SK-N-SH treated with all-trans-retinoic acid at 6 μM for 48 hours (cell line): ENCODE results near the gene DHRS4.

Experiments used
- ATAC-seq: fragments of 200-7000 bp; cut with Tn5 transposase; 3 replicates; pipeline ENCODE4 v1.9.1; 2020; ENCODE audit warnings: mild to moderate bottlenecking, moderate library complexity
- BACH2 ChIP-seq: fragments of 250-450 bp; sonication (Bioruptor Pico); IDR thresholded peaks from 2 replicates; pipeline ENCODE4 v1.9.0; 2021; ENCODE audit warnings: mild to moderate bottlenecking, borderline replicate concordance
- ESRRG ChIP-seq: fragments of 250-450 bp; sonication (Bioruptor Pico); IDR thresholded peaks from 2 replicates; pipeline ENCODE4 v1.6.1; 2021; ENCODE audit warnings: mild to moderate bottlenecking
- GLIS3 ChIP-seq: fragments of 250-450 bp; sonication (Bioruptor Pico); IDR thresholded peaks from 2 replicates; pipeline ENCODE4 v1.5.0; 2020; ENCODE audit warnings: mild to moderate bottlenecking, moderate library complexity
- ISL1 ChIP-seq: fragments of 250-450 bp; sonication (Bioruptor Pico); IDR thresholded peaks from 2 replicates; pipeline ENCODE4 v2.1.2; 2022; ENCODE audit warnings: mild to moderate bottlenecking, moderate library complexity
- OSR1 ChIP-seq: fragments of 250-450 bp; sonication (Bioruptor Pico); IDR thresholded peaks from 2 replicates; pipeline ENCODE4 v1.8.0; 2022; ENCODE audit warnings: moderate library complexity, mild to moderate bottlenecking, inconsistent platforms
- PPARA ChIP-seq: fragments of 250-450 bp; sonication (Bioruptor Pico); IDR thresholded peaks from 2 replicates; pipeline ENCODE4 v1.5.0; 2020; ENCODE audit warnings: mild to moderate bottlenecking, borderline replicate concordance
- SNAI2 ChIP-seq: fragments of 250-450 bp; sonication (Bioruptor Pico); IDR thresholded peaks from 2 replicates; pipeline ENCODE4 v1.5.0; 2020; ENCODE audit warnings: mild to moderate bottlenecking, moderate library complexity
- TCF4 ChIP-seq: fragments of 250-450 bp; sonication (Bioruptor Pico); IDR thresholded peaks from 2 replicates; pipeline ENCODE4 v1.8.0; 2021; ENCODE audit warnings: mild to moderate bottlenecking, moderate library complexity, borderline replicate concordance
- TOX ChIP-seq: fragments of 250-450 bp; sonication (Bioruptor Pico); IDR thresholded peaks from 2 replicates; pipeline ENCODE4 v1.8.0; 2021; ENCODE audit warnings: mild to moderate bottlenecking, moderate library complexity, borderline replicate concordance
- ZFP3 ChIP-seq: fragments of 250-450 bp; sonication (Bioruptor Pico); IDR thresholded peaks from 2 replicates; pipeline ENCODE4 v1.5.0; 2020; ENCODE audit warnings: mild to moderate bottlenecking, moderate library complexity
- ZFP30 ChIP-seq: fragments of 450-650 bp; formaldehyde crosslinking; IDR thresholded peaks from 2 replicates; pipeline ENCODE4 v1.5.0; 2022; ENCODE audit warnings: mild to moderate bottlenecking, moderate library complexity
- ZNF565 ChIP-seq: fragments of 450-650 bp; formaldehyde crosslinking; conservative IDR thresholded peaks from 2 replicates; pipeline ENCODE4 v1.5.0; 2020; ENCODE audit warnings: low read depth, mild to moderate bottlenecking, moderate library complexity
- ZNF8 ChIP-seq: fragments of 450-650 bp; formaldehyde crosslinking; IDR thresholded peaks from 2 replicates; pipeline ENCODE4 v1.5.0; 2020; ENCODE audit warnings: mild to moderate bottlenecking, moderate library complexity
- TF ChIP-seq, protein P1 (sequence below): fragments of 250-450 bp; sonication (Bioruptor Pico); IDR thresholded peaks from 2 replicates; pipeline ENCODE4 v1.5.0; 2020; ENCODE audit warnings: mild to moderate bottlenecking, moderate library complexity
- TF ChIP-seq, protein P2 (sequence below): fragments of 250-450 bp; sonication (Bioruptor Pico); IDR thresholded peaks from 2 replicates; pipeline ENCODE4 v1.5.1; 2021; ENCODE audit warnings: mild to moderate bottlenecking, moderate library complexity
- TF ChIP-seq, protein P3 (sequence below): fragments of 250-450 bp; sonication (Bioruptor Pico); IDR thresholded peaks from 2 replicates; pipeline ENCODE4 v1.5.1; 2020; ENCODE audit warnings: low read depth, mild to moderate bottlenecking, moderate library complexity
- TF ChIP-seq, protein P4 (sequence below): fragments of 250-450 bp; sonication (Bioruptor Pico); IDR thresholded peaks from 2 replicates; pipeline ENCODE4 v1.8.0; 2021; ENCODE audit warnings: low read depth, mild to moderate bottlenecking, moderate library complexity, borderline replicate concordance
- TF ChIP-seq, protein P5 (sequence below): fragments of 250-450 bp; sonication (Bioruptor Pico); IDR thresholded peaks from 2 replicates; pipeline ENCODE4 v1.8.0; 2020; ENCODE audit warnings: mild to moderate bottlenecking, moderate library complexity, borderline replicate concordance

The DHRS4 gene

DNA sequence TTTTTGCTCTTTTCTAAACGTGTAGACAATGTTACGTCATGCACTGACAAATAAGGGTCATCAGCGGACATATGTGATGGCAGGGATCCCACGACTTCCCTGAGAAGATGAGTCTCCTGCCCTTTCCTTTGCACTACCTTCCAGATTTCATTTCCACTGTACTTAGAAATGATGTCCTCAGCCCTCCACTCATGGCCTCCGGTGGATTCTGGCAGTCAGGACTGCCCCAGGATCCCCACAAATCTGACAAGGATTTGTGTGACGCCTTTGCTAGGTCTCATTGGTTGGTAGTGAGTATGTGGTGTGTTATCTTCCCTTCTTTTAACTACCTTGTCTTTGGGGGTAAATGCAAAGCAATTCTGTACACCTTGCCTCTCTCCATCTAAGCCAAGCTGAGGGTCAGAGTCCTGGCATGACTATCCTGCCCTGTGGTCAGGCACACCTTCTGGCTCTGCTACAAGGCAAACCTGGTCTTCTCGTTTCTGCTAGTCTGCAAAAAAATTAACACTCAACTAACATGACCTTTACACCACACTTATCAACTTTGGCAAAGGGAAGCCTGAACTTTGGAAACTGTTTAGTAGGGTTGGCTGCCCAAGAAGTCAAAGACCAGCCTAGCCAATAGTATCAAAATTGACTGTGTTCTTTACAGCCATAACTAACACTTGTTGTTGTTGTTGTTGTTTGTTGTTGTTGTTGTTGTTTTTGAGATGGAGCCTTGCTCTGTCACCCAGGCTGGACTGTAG is 17.3 kb upstream of the DHRS4 start (continued):
- TF ChIP-seq, protein P1, sequence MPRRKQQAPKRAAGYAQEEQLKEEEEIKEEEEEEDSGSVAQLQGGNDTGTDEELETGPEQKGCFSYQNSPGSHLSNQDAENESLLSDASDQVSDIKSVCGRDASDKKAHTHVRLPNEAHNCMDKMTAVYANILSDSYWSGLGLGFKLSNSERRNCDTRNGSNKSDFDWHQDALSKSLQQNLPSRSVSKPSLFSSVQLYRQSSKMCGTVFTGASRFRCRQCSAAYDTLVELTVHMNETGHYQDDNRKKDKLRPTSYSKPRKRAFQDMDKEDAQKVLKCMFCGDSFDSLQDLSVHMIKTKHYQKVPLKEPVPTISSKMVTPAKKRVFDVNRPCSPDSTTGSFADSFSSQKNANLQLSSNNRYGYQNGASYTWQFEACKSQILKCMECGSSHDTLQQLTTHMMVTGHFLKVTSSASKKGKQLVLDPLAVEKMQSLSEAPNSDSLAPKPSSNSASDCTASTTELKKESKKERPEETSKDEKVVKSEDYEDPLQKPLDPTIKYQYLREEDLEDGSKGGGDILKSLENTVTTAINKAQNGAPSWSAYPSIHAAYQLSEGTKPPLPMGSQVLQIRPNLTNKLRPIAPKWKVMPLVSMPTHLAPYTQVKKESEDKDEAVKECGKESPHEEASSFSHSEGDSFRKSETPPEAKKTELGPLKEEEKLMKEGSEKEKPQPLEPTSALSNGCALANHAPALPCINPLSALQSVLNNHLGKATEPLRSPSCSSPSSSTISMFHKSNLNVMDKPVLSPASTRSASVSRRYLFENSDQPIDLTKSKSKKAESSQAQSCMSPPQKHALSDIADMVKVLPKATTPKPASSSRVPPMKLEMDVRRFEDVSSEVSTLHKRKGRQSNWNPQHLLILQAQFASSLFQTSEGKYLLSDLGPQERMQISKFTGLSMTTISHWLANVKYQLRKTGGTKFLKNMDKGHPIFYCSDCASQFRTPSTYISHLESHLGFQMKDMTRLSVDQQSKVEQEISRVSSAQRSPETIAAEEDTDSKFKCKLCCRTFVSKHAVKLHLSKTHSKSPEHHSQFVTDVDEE (CRISPR knock-in tag): no peak
- TF ChIP-seq, protein P2, sequence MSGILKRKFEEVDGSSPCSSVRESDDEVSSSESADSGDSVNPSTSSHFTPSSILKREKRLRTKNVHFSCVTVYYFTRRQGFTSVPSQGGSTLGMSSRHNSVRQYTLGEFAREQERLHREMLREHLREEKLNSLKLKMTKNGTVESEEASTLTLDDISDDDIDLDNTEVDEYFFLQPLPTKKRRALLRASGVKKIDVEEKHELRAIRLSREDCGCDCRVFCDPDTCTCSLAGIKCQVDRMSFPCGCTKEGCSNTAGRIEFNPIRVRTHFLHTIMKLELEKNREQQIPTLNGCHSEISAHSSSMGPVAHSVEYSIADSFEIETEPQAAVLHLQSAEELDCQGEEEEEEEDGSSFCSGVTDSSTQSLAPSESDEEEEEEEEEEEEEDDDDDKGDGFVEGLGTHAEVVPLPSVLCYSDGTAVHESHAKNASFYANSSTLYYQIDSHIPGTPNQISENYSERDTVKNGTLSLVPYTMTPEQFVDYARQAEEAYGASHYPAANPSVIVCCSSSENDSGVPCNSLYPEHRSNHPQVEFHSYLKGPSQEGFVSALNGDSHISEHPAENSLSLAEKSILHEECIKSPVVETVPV (CRISPR knock-in tag): no peak

DNA sequence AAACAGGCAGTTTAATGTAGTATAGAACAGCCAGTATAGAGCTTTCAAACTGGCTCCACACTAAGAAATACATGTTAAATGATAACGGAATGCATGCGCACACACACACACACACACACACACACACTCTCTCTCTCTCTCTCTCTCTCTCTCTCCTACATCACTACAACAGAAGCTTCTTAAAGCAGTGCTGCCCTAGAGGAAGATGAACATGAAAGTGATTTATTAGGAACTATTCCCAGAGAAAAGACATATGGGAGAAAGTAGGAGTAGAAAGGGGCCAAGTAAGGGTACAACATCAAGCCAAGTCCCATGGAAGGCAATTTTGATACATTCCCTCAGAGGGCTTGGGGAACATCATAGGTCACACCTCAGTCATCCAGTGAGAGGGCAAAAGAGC is 16.4 kb upstream of the DHRS4 start:
- ATAC-seq: no peak
- TF ChIP-seq ZNF8 (CRISPR knock-in tag) (no peak), SNAI2 (CRISPR knock-in tag) (no peak), ZFP30 (no peak), PPARA (no peak), GLIS3 (no peak), ESRRG (no peak), TOX (CRISPR knock-in tag) (no peak), BACH2 (CRISPR knock-in tag) (no peak)
- TF ChIP-seq, protein P3, sequence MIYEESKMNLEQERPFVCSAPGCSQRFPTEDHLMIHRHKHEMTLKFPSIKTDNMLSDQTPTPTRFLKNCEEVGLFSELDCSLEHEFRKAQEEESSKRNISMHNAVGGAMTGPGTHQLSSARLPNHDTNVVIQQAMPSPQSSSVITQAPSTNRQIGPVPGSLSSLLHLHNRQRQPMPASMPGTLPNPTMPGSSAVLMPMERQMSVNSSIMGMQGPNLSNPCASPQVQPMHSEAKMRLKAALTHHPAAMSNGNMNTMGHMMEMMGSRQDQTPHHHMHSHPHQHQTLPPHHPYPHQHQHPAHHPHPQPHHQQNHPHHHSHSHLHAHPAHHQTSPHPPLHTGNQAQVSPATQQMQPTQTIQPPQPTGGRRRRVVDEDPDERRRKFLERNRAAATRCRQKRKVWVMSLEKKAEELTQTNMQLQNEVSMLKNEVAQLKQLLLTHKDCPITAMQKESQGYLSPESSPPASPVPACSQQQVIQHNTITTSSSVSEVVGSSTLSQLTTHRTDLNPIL: no peak
- TF ChIP-seq, protein P4, sequence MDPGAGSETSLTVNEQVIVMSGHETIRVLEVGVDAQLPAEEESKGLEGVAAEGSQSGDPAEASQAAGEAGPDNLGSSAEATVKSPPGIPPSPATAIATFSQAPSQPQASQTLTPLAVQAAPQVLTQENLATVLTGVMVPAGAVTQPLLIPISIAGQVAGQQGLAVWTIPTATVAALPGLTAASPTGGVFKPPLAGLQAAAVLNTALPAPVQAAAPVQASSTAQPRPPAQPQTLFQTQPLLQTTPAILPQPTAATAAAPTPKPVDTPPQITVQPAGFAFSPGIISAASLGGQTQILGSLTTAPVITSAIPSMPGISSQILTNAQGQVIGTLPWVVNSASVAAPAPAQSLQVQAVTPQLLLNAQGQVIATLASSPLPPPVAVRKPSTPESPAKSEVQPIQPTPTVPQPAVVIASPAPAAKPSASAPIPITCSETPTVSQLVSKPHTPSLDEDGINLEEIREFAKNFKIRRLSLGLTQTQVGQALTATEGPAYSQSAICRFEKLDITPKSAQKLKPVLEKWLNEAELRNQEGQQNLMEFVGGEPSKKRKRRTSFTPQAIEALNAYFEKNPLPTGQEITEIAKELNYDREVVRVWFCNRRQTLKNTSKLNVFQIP (CRISPR knock-in tag): no peak

DNA sequence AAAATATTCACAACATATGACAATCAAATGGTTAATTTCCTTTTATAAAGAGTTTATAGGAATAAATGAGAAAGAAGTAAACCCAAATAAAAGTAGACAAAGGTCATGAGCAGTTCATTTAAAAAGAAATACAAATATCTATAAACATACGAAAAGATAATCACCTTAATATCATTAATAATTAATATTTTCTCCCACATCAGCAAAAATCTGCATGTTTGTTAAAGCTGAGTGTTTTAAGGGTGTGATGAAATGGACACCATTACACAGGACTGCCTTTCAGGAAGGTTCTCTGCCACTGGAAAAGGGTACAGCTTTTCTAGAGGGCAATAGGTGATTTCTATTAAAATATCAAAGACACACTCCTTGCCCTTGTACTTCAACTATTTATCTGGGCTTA is 14.7 kb upstream of the DHRS4 start:
- no peak for ATAC-seq

DNA sequence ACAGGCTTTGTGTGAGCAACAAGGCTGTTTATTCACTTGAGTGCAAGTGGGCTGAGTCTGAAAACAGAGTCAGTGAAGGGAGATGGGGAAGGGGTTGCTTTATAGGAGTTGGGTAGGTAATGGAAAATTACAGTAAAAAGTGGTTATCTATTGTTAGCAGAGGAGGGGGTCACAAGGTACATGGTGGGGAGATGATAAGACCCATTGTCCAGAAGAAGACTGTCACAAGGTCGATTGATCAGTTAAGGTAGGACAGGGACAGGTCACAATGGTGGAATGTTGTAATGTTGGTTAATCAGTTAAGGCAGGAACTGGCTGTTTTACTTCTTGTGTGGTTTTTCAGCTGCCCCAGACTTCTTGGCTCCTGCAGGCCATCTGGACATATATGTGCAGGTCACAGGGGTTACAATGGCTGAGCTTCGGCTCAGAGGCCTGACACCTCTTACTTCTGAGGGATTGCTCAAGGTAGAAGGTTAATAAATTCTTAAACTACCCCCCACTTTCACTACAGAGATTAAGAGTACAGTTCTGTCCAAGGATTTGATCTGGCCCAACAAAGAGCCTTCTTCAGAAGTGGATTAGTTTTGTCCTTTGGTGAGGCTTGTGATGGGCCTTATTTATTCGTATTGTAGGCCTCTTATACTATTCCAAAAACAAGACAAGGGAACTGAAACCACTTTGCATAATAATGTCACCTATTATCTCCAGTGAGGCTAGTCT is 13.8 kb upstream of the DHRS4 start:
- no peak for ATAC-seq
- TF ChIP-seq SNAI2 (CRISPR knock-in tag) (no peak), ZNF565 (CRISPR knock-in tag) (no peak), OSR1 (no peak), GLIS3 (no peak), ZFP30 (no peak), TCF4 (no peak), ISL1 (CRISPR knock-in tag) (no peak), ZFP3 (CRISPR knock-in tag) (no peak)
- TF ChIP-seq, protein P4 (CRISPR knock-in tag): no peak
- TF ChIP-seq, protein P1 (CRISPR knock-in tag): no peak

More for the DNA sequence above, 14.7 kb upstream of the DHRS4 start:
- TF ChIP-seq OSR1 (no peak), ZNF8 (CRISPR knock-in tag) (no peak), TCF4 (no peak), GLIS3 (no peak), PPARA (no peak)
- TF ChIP-seq, protein P5, sequence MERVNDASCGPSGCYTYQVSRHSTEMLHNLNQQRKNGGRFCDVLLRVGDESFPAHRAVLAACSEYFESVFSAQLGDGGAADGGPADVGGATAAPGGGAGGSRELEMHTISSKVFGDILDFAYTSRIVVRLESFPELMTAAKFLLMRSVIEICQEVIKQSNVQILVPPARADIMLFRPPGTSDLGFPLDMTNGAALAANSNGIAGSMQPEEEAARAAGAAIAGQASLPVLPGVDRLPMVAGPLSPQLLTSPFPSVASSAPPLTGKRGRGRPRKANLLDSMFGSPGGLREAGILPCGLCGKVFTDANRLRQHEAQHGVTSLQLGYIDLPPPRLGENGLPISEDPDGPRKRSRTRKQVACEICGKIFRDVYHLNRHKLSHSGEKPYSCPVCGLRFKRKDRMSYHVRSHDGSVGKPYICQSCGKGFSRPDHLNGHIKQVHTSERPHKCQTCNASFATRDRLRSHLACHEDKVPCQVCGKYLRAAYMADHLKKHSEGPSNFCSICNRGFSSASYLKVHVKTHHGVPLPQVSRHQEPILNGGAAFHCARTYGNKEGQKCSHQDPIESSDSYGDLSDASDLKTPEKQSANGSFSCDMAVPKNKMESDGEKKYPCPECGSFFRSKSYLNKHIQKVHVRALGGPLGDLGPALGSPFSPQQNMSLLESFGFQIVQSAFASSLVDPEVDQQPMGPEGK (CRISPR knock-in tag): no peak
